LHCN-M2 (cell line): ENCODE data around the gene RFX6. TPM values are rescaled to one million over a fixed set of nuclear protein-coding genes. Genes with fewer than 3 reads are reported as not detected.

ENCODE experiments used
- DNase-seq: peaks from one replicate; pipeline ENCODE4 v3.0.0-alpha.2; 2012; ENCODE audit warnings: low read depth
- total RNA-seq: library from RNA; depleted of rRNA; stranded (reverse); fragments of >200 nt; gene quantifications from 2 replicates; pipeline ENCODE4 v1.2.3, GENCODE V29; 2014; rRNA removed

Gene RFX6
- total RNA-seq, 1 experiment from 2014 or later, result not detected

DNA sequence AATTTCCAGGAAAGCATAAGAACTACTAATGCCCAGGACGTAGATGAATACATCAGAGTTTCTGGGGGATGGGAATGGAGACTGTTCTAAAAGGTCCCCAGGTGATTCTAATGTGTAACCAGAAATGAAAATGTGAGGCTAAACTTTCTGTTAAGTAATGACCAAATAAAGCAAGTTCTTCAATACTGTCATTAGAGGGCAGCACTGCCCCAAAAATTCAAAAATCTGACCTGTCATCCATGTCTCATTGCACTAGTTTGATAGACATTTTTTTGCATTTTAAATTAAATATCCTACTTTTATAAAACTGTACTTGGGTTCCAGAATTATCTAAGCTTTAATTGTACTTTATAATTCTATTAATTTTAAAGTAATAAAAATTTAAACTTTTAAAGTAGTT lies 94.9 kb downstream of the RFX6 start:
- DNase-seq, result peak; percentile 61

DNA sequence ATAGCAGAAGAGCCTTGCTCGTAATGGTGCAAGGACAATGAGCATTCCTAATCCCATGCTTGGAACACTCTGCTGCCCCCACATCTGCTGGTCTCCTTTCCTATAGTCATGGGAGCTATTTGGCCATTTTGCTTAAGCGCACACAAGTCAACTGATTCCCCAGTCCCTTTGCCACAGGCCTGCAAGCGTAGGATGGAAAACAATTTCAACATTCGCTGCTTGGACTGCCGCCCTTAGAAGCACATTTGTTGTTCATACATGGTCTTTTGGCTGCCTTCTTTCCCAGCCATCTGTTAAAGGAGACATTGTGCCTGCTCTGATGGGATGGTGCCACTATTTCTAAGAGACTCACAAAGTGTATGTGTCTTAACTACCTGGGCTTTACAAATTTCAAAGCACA lies 96.9 kb downstream of the RFX6 start:
- no peak for DNase-seq

DNA sequence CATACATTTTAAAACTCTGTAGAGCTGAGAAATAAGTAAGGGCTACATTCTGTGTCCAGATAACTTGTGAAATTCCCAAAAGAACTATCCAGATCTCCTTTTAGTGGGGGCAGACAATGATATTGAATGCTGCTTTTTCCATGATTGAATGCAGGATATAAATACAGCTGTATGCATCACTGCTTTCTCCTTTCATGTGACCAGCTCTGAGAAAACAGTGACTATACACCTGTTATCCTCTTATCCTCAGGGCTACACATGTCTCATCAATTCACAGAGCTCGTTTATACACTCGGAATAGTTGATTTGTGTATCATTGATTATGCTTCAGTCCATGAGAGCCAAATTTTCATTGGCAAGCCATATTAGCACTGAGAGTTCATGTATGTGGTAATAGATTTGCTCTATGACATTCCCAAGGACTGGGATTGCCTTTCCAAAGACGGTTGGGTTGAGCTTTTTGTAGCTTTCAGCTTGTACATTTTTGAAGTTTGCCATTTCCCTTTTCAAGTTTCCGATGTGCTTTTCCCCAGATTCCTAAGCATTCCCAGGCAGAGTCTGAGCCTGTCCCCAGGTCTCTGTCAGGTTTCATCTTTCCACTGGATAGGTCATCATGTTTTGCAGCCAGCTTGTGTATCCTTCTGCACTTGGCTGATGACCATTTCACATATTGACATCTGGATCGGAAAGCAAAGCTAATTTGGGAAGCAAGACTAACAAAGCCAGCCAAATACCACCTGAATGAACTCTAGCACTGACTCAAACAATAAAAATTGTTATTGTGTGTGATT lies 97.7 kb downstream of the RFX6 start:
- DNase-seq, result no peak

DNA sequence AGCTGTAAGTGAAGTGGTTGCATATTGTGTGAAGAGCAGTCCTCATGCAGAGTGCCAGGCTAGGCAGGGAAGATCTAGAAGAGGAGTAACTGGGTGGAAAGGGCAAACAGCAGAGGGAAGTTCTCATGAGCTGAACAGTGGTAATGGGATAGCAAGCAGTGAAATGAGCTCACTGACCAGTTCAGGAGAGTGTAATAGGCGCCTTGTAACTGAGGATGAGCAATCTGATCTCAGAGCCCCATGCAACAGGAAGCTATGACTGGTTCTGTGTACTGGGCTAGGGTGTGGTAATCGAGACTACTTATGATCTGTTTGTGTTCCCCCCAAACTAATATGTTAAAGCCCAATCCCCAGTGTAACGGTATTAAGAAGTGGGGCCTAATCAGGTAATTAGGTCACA lies 98.6 kb downstream of the RFX6 start:
- DNase-seq, result peak; percentile 41

DNA sequence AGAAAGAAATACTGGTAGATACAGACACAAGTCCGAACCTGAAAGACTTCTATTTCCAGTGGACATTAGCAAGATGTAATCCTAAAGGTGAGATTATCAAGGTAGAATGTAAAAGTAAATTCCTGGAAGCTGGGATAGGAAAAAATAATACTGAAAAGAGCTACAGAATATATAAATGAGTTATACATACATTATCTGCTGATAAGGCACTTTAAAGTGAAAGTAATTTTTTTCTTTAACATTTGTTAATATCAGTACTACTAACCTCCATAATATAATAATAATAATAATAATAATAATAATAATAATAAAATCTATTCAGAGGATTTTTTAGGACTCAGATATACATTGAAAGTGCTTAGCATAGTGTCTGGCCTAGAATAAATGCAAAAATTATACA lies 102.5 kb downstream of the RFX6 start:
- DNase-seq, result no peak

Other genes starting within 250 kb of the RFX6 start
- gene ZUP1, start 208.5 kb upstream of the RFX6 start, total RNA-seq, result 18.0 and 18.5 TPM in 2 replicates
- gene KPNA5, start 196.0 kb upstream of the RFX6 start, total RNA-seq, result 6.8 and 8.3 TPM in 2 replicates
- not detected in 2 replicates for gene FAM162B, start 111.5 kb upstream of the RFX6 start, total RNA-seq
- gene GPRC6A, start 48.2 kb upstream of the RFX6 start, total RNA-seq, result not detected in 2 replicates